Activated B cell treated with CpG ODN at 0.5 μM for 24 hours (primary cell): ENCODE data around the gene WIPF2. TPM values are rescaled to one million over a fixed set of nuclear protein-coding genes. Genes with fewer than 3 reads are reported as not detected.

Experiments
- ATAC-seq: fragments of 200-7000 bp; cut with Tn5 transposase; one replicate; pipeline ENCODE4 v1.10.0; 2021; ENCODE audit warnings: low read depth, mild to moderate bottlenecking, moderate library complexity
- CTCF ChIA-PET: fragments of 350-600 bp; sonication (Branson Sonifier 250); formaldehyde crosslinking; loops from one replicate; lab custom pipeline; 2021; ENCODE audit warnings: antibody characterized with exemption; lab: Charles Lee
- POLR2A ChIA-PET: fragments of 350-600 bp; sonication (Branson Sonifier 250); formaldehyde crosslinking; loops from one replicate; lab custom pipeline; 2021; ENCODE audit warnings: antibody characterized with exemption; lab: Charles Lee
- DNase-seq: peaks from one replicate; pipeline ENCODE4 v3.0.0; 2022
- H3K27ac Mint-ChIP-seq: one replicate; pipeline ENCODE4 v1.8.0; 2020; ENCODE audit warnings: mixed read lengths
- H3K27me3 Mint-ChIP-seq: one replicate; pipeline ENCODE4 v1.8.0; 2021; ENCODE audit warnings: mixed read lengths
- H3K36me3 Mint-ChIP-seq: one replicate; pipeline ENCODE4 v1.8.0; 2021; ENCODE audit warnings: low read depth, mixed read lengths
- H3K4me1 Mint-ChIP-seq: one replicate; pipeline ENCODE4 v1.8.0; 2021; ENCODE audit warnings: mixed read lengths
- H3K4me3 Mint-ChIP-seq: one replicate; pipeline ENCODE4 v1.8.0; 2020; ENCODE audit warnings: mild to moderate bottlenecking, mixed read lengths
- H3K9me3 Mint-ChIP-seq: one replicate; pipeline ENCODE4 v1.8.0; 2020; ENCODE audit warnings: mixed read lengths
- CTCF ChIP-seq: fragments of 200-600 bp; IDR thresholded peaks from one replicate; pipeline ENCODE4 v1.8.0; 2022; ENCODE audit warnings: antibody characterized with exemption, mild to moderate bottlenecking
- intact Hi-C: fragments of 100-400 bp; cut with micrococcal nuclease; formaldehyde crosslinking; loops from one replicate; pipeline ENCODE4 v1.15.1; 2024
- total RNA-seq: library from RNA; stranded (reverse); gene quantifications from 2 replicates; pipeline ENCODE4 v1.2.3, GENCODE V29; 2022

WIPF2 gene
- total RNA-seq, 1 donor from 2014 or later: 32.9 TPM

GRCh38 chr17:40315678-40316570 is 96.8 kb downstream of the WIPF2 start:
- intact Hi-C loops: no loop called here
- ATAC-seq (no peak), DNase-seq (no peak)
- Mint-ChIP-seq H3K4me3 (no peak overlapping the region), H3K36me3 (peaks cover 9% of the 10 kb centered on the region), H3K27me3 (no peaks in the 10 kb centered on the region), H3K27ac (no peak overlapping the region), H3K4me1 (peaks cover 65% of the 10 kb centered on the region), H3K9me3 (no peaks in the 10 kb centered on the region)
- ChIA-PET CTCF (interaction anchor here (0.8 to 3.0 kb wide), 3 partner anchors 9 to 13 kb away, joined by 4 to 11 read pairs (median 4); no protein-coding TSS in a partner anchor), POLR2A (interaction anchor here (0.5 to 9.6 kb wide), 7 partner anchors 9 to 1117 kb away, joined by 3 to 154 read pairs (median 4); no protein-coding TSS in a partner anchor)
- TF ChIP-seq CTCF: no peak

GRCh38 chr17:40316571-40317344 is 97.7 kb downstream of the WIPF2 start:
- H3K27me3 Mint-ChIP-seq: no peaks in the 10 kb centered on the region
- DNase-seq (no peak), ATAC-seq (no peak)
- peaks cover 73% of the 10 kb centered on the region for H3K4me1 Mint-ChIP-seq
- peaks cover 9% of the 10 kb centered on the region for H3K36me3 Mint-ChIP-seq
- ChIA-PET CTCF (interaction anchor here (0.8 to 3.6 kb wide), 8 partner anchors 9 to 38 kb away, joined by 3 to 17 read pairs (median 4); no protein-coding TSS in a partner anchor), POLR2A (interaction anchor here (0.5 to 9.6 kb wide), 16 partner anchors 8 to 1118 kb away, joined by 3 to 154 read pairs (median 4); partner anchors contain the start of gene RARA)
- intact Hi-C loops: no loop called here
- no peaks in the 10 kb centered on the region for H3K9me3 Mint-ChIP-seq
- H3K4me3 Mint-ChIP-seq: peak overlapping the region; percentile 93
- no peak for TF ChIP-seq CTCF
- no peak overlapping the region for H3K27ac Mint-ChIP-seq

DNA sequence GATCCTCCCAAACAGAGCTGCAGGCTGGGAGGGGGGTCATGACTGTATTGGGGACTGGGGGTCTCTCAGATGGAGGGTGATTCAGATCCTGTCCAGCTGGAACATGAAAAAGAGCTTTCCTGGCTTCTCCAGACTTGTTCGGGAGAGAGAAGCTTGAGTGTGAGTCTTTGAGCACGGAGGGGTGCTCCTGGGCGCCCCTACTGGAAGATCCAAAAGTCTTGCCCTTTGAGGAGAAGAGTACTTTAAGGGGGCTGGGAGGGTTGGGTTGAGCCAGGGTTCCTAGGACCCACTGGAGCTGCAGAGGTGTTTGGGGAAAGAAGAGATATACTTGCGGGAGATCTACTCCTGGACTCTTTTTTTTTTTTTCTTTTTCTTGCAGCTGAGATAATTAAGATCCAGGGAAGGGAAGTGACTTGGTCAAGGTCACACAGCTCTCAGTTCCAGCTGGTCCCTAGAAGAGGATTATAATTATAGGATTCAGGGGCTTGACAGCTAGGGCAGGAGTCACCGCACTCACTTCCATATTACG is 98.3 kb downstream of the WIPF2 start:
- no peak for TF ChIP-seq CTCF
- Mint-ChIP-seq H3K4me1 (peaks cover 78% of the 10 kb centered on the region), H3K36me3 (peaks cover 14% of the 10 kb centered on the region), H3K27me3 (no peaks in the 10 kb centered on the region), H3K27ac (peak overlapping the region; percentile 98), H3K4me3 (peak overlapping the region; percentile 93), H3K9me3 (no peaks in the 10 kb centered on the region)
- ATAC-seq (no peak), DNase-seq (no peak)
- CTCF ChIA-PET: interaction anchor here (0.8 to 3.6 kb wide), 7 partner anchors 8 to 37 kb away, joined by 3 to 17 read pairs (median 5); no protein-coding TSS in a partner anchor
- POLR2A ChIA-PET: interaction anchor here (0.6 to 9.6 kb wide), 17 partner anchors 8 to 562 kb away, joined by 3 to 154 read pairs (median 5); partner anchors contain the start of gene RARA
- intact Hi-C loops: no loop called here

DNA sequence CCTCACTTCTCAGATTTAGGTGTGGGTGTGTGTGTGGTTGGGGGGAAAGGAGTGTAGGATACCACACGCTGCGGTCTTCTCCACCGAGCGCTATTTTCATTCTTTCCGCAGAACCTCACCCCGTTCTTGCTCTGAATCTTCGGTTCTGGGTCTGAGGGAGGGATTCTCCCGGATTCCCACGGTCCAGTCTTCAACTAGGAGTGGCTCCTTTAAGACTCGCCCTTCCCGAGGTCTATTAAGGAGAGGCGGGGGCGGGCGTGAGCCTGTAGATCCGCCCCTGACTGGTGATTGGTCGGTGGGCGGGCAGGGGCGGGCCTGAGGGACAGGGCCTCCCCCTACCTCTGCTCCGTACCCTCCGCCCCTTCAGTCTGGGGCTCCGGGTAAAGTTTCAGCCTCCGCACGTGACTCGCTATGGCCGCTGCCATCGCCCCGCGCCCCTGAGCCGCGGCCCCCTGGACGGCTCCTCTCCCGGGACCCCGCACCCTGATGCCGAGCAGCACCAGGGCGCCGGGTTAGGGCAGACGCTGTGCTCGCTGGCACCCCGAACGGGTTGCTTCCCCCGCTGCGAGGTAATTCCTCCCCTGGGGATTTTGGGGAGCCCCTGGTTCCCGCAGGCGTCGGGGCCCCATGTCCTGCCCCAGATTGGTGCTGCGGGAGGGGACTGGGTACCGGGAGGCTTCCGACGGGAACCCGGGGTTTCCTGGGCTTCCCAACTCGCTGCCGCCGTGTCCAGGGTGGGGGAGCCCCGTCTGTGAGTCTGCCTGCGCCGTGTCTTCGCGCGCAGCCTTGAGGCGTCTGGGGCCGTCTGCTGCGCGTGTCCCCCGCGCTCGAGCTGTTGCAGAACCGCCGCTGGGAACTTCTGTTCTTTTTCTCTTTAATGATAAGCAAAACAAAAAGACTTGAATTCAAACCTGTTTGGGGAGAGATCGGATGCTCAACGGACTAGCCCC is 99.1 kb downstream of the WIPF2 start:
- DNase-seq: peak; percentile 88

More for the DNA sequence above, 99.1 kb downstream of the WIPF2 start:
- no peaks in the 10 kb centered on the region for H3K9me3 Mint-ChIP-seq
- peak overlapping the region; percentile 98 for H3K27ac Mint-ChIP-seq
- peaks cover 17% of the 10 kb centered on the region for H3K36me3 Mint-ChIP-seq
- POLR2A ChIA-PET: interaction anchor here (0.6 to 9.6 kb wide), 19 partner anchors 7 to 1361 kb away, joined by 3 to 154 read pairs (median 4); partner anchors contain the start of genes CCR7 and RARA
- no peaks in the 10 kb centered on the region for H3K27me3 Mint-ChIP-seq
- intact Hi-C loops: loop anchor here (1.0 kb wide), 2 partner anchors 9 to 31 kb away; partner anchors contain the start of genes CDC6 and RARA
- H3K4me1 Mint-ChIP-seq: peaks cover 85% of the 10 kb centered on the region
- ATAC-seq: peak; percentile 65
- H3K4me3 Mint-ChIP-seq: peak overlapping the region; percentile 93
- CTCF ChIA-PET: interaction anchor here (1.0 to 3.6 kb wide), 8 partner anchors 9 to 37 kb away, joined by 3 to 17 read pairs (median 6); partner anchors contain the start of gene RARA
- no peak for TF ChIP-seq CTCF
